ENCODE measurements around the gene HPS1.

- TF ChIP-seq CTCF (conservative IDR thresholded peaks at IDR 0.05; ENCODE audit: low read length) (no peak), EZH2phosphoT487 (IDR thresholded peaks at IDR 0.05; ENCODE audit: borderline replicate concordance, low read depth, low read length) (no peak)
Measured at GRCh38 chr10:98384531-98385133, 62.1 kb downstream of the HPS1 start.

Data from OCI-LY7 (cell line).